Right lobe of liver (tissue), 6 donors: ENCODE measurements around the gene EDEM3. TPM values are rescaled to one million over a fixed set of nuclear protein-coding genes. Genes with fewer than 3 reads are reported as not detected.

Source experiments
- ATAC-seq, 4 donors: fragments of 200-7000 bp; cut with Tn5 transposase; one replicate each; pipeline ENCODE4 v1.9.1; 2020; ENCODE audit warnings: mild to moderate bottlenecking in 4 of 4, moderate library complexity in 4 of 4
- DNase-seq, 3 donors: peaks; one replicate each; pipeline ENCODE4 v3.0.0-alpha.2; 2020
- H3K27ac ChIP-seq, 3 donors: fragments of 200-600 bp; one replicate each; pipeline ENCODE4 v1.8.0; 2022
- H3K27me3 ChIP-seq, 2 donors: fragments of 200-600 bp; one replicate each; pipeline ENCODE4 v1.8.0; 2022
- H3K36me3 ChIP-seq, 4 donors: fragments of 200-600 bp; sonication (generic) in 1 of 4; one replicate each; pipeline versions ENCODE4 v1.5.1 to v1.8.0; 2017 to 2022; ENCODE audit warnings: control low read depth in 1 of 4
- H3K4me1 ChIP-seq, 4 donors: fragments of 200-600 bp; sonication (generic) in 1 of 4; one replicate each; pipeline versions ENCODE4 v1.5.1 to v1.8.0; 2017 to 2022; ENCODE audit warnings: control low read depth in 1 of 4
- H3K4me3 ChIP-seq, 3 donors: fragments of 200-600 bp; one replicate each; pipeline ENCODE4 v1.8.0; 2022
- H3K9me3 ChIP-seq, 4 donors: fragments of 200-600 bp; sonication (generic) in 1 of 4; one replicate each; pipeline versions ENCODE4 v1.5.1 to v1.8.0; 2017 to 2022; ENCODE audit warnings: control low read depth in 1 of 4
- CTCF ChIP-seq, 4 donors: fragments of 200-600 bp in 3 of 4; fragments of 450-650 bp in 1 of 4; IDR thresholded peaks; one replicate each; pipeline versions ENCODE4 v1.5.1 to v1.8.0; 2016 to 2022; ENCODE audit warnings: antibody characterized with exemption in 4 of 4, mild to moderate bottlenecking in 2 of 4
- POLR2A ChIP-seq: fragments of 450-650 bp; IDR thresholded peaks from one replicate; pipeline ENCODE4 v1.6.1; 2017; ENCODE audit warnings: antibody characterized with exemption, mild to moderate bottlenecking
- WGBS: methylation state at CpG from one replicate; pipeline ENCODE4 v1.1.6; 2018; ENCODE audit warnings: low coverage, low lambda C conversion rate; ENCODE audit not compliant: insufficient coverage; ENCODE audit errors: missing lambda C conversion rate; 5-methylcytosine and 5-hydroxymethylcytosine counted together
- intact Hi-C, 2 donors: fragments of 100-400 bp; cut with DNase I; formaldehyde crosslinking; loops; one replicate each; pipeline versions ENCODE4 v1.11.2 to v1.14.1; 2022
- total RNA-seq, 6 experiments: library from RNA; depleted of rRNA in 2 of 6; stranded (reverse); fragments of >200 nt in 2 of 6; fragmentation: NEBNext Ultra II Directional in 3 of 6; extraction: Animal tissue kit (Norgen Biotek cat#: 25700) in 3 of 6; gene quantifications; one replicate each; pipeline versions ENCODE4 v1.1.0 to v1.2.4, GENCODE V29; 2016 to 2023
- donor health status: DM: no; HTN: yes; CAD: no.
- donor health status: DM: no; HTN: no; CAD: no.
- donor health status: DM: no; HTN: no; CAD: no.
- donor health status: DM: no; HTN: yes; CAD: no.
- donor health status: DM: no; HTN: yes; CAD: no.

EDEM3 gene
- total RNA-seq, 6 experiments from 2014 or later = 18.5 to 36.4 (median 31.0) TPM

GRCh38 chr1:184677344-184677743, 77.3 kb downstream of the EDEM3 start:
- no peak overlapping the region for H3K4me3 ChIP-seq
- intact Hi-C loops = no loop called here
- H3K27ac ChIP-seq = no peak overlapping the region
- DNase-seq = no peak
- H3K36me3 ChIP-seq = no peaks in the 10 kb centered on the region
- no peaks in the 10 kb centered on the region for H3K27me3 ChIP-seq
- ATAC-seq = no peak
- no peak for TF ChIP-seq POLR2A
- TF ChIP-seq CTCF (IDR thresholded peaks at IDR 0.05) = no peak
- peaks cover 0 to 4% (median 0%) of the 10 kb centered on the region in 4 donors for H3K9me3 ChIP-seq
- no peaks in the 10 kb centered on the region for H3K4me1 ChIP-seq

GRCh38 chr1:184673305-184673704, 81.4 kb downstream of the EDEM3 start:
- Histone ChIP-seq H3K4me1 (no peaks in the 10 kb centered on the region), H3K27me3 (no peaks in the 10 kb centered on the region), H3K27ac (no peak overlapping the region), H3K9me3 (no peaks in the 10 kb centered on the region), H3K36me3 (no peaks in the 10 kb centered on the region), H3K4me3 (no peak overlapping the region)
- intact Hi-C loops = no loop called here
- WGBS = 69% methylated on average over 6 of the region's 9 CpGs
- TF ChIP-seq POLR2A (no peak), CTCF (IDR thresholded peaks at IDR 0.05) (no peak)
- DNase-seq (no peak), ATAC-seq (no peak)

GRCh38 chr1:184672013-184672726, 82.5 kb downstream of the EDEM3 start:
- Histone ChIP-seq H3K27ac (no peak overlapping the region), H3K4me1 (no peaks in the 10 kb centered on the region), H3K36me3 (no peaks in the 10 kb centered on the region), H3K9me3 (no peaks in the 10 kb centered on the region), H3K27me3 (no peaks in the 10 kb centered on the region), H3K4me3 (no peak overlapping the region)
- DNase-seq (no peak), ATAC-seq (no peak)
- no peak for TF ChIP-seq POLR2A
- no peak for TF ChIP-seq CTCF (IDR thresholded peaks at IDR 0.05)
- intact Hi-C loops = no loop called here
- WGBS = 56% methylated on average over 9 of the region's 9 CpGs

GRCh38 chr1:184669391-184669790, 85.3 kb downstream of the EDEM3 start:
- DNase-seq (no peak), ATAC-seq (no peak)
- Histone ChIP-seq H3K4me3 (no peak overlapping the region), H3K27me3 (no peaks in the 10 kb centered on the region), H3K9me3 (no peaks in the 10 kb centered on the region), H3K4me1 (peaks cover 0 to 1% (median 0%) of the 10 kb centered on the region in 4 donors), H3K27ac (no peak overlapping the region), H3K36me3 (no peaks in the 10 kb centered on the region)
- TF ChIP-seq POLR2A (no peak), CTCF (IDR thresholded peaks at IDR 0.05) (no peak)
- 33% methylated on average over 1 of the region's 1 CpG for WGBS
- intact Hi-C loops = no loop called here
